ENCODE data around the gene MSANTD2.

- TF ChIP-seq, protein P1, sequence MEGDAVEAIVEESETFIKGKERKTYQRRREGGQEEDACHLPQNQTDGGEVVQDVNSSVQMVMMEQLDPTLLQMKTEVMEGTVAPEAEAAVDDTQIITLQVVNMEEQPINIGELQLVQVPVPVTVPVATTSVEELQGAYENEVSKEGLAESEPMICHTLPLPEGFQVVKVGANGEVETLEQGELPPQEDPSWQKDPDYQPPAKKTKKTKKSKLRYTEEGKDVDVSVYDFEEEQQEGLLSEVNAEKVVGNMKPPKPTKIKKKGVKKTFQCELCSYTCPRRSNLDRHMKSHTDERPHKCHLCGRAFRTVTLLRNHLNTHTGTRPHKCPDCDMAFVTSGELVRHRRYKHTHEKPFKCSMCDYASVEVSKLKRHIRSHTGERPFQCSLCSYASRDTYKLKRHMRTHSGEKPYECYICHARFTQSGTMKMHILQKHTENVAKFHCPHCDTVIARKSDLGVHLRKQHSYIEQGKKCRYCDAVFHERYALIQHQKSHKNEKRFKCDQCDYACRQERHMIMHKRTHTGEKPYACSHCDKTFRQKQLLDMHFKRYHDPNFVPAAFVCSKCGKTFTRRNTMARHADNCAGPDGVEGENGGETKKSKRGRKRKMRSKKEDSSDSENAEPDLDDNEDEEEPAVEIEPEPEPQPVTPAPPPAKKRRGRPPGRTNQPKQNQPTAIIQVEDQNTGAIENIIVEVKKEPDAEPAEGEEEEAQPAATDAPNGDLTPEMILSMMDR (IDR thresholded peaks at IDR 0.05; ENCODE audit: low read length) = no peak
- no peak for TF ChIP-seq EZH2 (IDR thresholded peaks at IDR 0.05; ENCODE audit: borderline replicate concordance, low read length)
These were observed 57.2 kb downstream of the MSANTD2 start for GRCh38 chr11:124743050-124743449.

Data from OCI-LY1 (cell line).